Measurements from ENCODE around the gene LZTFL1.

LZTFL1 gene

GRCh38 chr3:45807681-45808540, 34.0 kb downstream of the LZTFL1 start:
- DNase-seq, result no peak

DNA sequence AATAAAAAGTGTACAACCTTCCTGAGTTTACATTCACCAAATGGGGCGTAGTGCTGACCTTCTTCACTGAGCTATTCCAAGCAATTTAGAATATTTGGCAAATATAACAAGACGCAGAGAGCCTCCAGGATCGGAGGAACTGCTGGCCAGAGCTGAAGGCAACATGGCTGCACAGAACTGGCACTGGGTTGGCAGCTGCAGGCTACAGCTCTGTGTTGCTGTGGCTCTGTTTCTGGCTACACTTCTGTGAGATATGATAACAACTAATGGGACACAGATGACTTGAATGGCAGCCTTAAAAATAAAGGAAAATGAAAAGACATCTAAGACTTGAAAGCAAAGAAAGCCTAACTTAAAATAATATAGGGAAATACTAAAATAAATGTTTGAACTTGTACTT, 34.8 kb downstream of the LZTFL1 start:
- DNase-seq, result no peak

DNA sequence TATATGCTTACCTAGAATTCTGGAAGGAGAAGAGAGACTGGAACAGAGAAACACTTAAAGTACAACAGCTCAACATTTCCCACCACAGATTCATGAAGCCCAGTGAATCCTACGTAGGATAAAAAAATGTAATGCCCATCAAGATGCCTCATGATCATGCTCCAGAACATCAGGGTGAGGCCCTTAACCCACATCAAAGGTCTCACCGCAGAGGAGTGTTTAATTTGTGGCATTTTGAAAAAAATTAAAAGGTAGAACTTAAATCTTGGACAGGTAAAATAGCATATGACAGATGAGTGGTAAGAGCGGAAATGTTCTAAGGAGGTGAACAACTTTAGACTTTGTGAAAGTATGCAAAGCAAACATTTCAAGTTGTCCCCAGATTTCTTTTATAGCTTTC, 35.8 kb downstream of the LZTFL1 start:
- no peak for DNase-seq

- no peak for DNase-seq
These were observed 38.5 kb downstream of the LZTFL1 start for GRCh38 chr3:45803252-45803935.

DNA sequence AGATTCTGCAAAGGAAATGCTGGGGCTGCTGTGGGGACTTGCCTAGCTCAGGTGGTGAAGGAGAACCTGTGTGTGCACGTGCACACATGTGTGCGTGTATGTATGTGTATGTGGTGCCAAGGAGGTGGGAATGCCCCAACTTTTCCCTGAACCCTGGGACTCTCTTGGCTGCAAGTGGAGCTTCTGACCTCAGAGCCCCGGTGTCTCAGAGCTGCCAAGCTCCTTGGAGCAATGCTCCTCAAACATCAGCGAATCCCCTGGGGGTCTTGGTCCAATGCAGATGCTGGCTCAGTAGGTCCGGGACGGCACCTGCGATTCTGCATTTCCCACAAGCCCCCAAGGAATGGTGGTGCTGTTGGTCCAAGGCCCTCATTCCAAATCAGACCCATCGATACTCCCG, 39.8 kb downstream of the LZTFL1 start:
- no peak for DNase-seq

- no peak for DNase-seq
These were observed 41.3 kb downstream of the LZTFL1 start for GRCh38 chr3:45800611-45801010.

DNA sequence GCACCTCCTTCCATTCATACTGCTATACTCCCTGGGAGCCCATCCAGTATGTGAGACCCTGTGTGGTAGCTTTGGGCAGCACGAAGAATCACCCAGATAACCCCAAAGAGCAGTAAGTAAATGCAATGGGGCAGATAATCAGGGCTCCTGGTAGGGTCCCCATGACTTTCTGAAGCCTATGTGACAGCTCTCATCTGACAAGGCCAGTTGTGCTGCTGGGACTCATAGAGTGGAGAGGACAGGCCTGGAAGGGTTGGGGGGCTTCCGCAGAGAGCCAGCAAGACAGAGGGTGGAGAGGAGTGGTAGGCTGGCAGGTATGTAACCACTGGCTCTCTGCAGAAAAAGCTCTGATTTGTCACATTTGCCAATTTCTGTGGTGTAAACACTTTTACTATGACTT, 42.3 kb downstream of the LZTFL1 start:
- no peak for DNase-seq

DNA sequence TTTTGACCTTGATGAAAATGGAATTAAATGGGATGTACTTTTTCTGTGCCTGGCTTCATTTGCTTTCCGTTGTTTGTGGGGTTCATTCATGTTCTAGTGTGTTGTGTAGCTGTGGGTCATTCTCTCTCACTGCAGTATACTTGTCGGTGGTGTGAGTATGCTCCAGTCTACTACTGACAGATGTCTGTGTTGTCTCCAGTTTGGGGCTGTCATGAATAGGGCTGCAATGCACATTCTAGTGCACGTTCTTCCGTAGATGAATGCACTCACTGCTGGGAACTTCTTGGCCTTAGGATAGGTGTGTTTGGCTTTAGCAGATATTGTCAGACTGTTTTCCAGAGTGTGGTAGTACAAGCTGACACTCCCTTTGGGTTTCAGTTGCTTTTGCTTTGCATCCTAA, 43.9 kb downstream of the LZTFL1 start:
- no peak for DNase-seq

DNA sequence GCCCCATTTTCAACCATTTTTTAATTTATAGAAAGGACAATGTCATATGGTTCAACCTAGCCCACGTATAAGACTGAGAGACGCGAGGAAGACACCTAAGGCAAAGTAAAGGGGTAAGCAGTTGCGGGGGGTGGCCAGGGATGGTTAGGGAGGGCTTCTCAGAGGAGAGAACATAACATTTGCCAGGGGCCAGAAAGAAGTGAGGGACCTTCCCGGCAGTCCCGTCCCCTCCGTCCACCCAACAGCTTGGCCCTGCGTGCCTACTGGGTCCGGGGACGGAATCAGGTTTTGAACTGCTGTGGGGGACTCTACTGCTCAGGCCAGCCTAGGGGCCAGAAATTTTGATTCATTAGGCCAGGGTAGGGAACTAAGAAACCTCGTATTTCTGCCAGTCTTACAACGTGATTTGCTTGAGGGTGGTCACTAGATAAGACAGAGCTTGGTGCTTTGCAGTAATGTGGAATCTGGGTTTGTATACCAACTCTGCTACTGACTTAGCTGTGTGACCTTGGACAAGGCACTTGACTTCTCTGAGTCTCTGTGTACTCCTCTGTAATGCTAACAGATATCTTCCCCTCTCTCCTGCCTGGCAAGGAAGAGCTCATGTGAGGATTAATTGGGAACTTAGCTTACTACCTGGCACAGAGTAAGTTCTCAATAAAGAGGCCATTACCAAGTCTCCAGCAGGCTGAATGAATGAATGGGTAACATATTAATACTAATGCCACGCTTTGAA, 44.8 kb downstream of the LZTFL1 start:
- DNase-seq, result no peak

DNA sequence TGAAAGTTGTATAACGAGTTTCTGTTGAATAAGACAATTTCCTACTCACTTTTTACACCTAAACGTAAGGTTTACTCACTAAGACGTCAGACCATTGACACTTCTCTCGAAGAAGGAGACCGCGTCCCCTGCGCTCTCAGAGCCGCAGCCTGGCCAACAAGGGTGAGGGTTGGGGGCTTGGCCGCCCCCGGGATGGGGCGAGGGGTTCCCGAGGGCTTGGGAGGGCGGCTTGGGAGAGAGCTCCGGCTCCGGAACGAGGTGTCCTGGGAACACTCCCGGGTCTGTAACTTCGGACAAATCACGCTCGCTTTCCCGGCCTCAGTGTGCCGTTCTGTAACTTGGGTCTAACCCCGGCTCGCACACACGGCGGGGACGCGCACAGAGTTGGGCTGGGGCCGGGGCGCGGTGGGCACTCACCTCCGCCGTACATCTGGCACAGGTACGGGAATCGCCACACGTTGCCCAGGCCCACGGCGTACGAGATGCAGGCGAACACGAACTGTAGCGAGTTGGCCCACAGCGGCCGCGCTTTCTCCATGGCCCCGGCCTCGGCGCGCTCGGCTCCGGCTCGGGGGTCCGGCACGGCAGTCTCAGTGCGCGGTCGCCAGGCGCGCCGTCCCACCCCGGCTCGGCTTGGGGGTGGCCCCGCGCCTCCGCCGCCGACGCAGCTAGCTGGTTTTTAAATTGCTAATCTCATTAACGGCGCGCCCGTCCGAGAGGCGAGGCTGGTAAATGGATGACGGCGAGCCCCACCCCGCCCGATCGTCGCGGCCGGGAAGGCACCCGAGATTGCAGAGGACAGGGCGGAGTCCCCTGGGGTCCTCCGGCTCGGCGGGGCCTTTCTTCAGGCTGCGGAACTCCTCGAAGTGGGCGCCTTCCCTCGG, 45.8 kb downstream of the LZTFL1 start, which contains the start of gene SLC6A20:
SLC6A20 (minus strand) TSS at position 655 of the 884 bp plus-strand sequence; CDS start at position 538, 117 bp downstream.
- no peak for DNase-seq

GRCh38 chr3:45795509-45795881, 46.4 kb downstream of the LZTFL1 start:
- no peak for DNase-seq

- DNase-seq, result no peak
These were observed 47.3 kb downstream of the LZTFL1 start for GRCh38 chr3:45794660-45795059.

DNA sequence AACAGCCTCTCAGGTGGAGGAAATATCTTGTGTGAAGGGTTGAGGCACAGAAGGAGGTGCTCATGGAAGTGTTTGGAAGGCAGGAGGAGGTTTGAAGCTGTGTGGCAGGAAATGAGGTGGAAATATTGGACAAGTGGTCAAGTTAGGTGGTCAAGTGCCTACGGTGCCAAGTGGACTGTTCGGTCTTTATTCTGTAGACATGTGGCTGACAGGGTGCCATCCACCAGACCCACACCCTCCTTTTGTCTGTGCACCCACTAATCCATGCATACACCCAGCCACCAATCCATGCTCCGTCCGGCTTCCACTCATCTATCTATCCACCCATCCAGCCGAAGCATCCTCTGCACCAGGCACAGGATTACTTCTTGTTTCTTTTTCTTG, 47.8 kb downstream of the LZTFL1 start:
- DNase-seq, result no peak

- DNase-seq, result no peak
These were observed 48.3 kb downstream of the LZTFL1 start for GRCh38 chr3:45793482-45794176.

DNA sequence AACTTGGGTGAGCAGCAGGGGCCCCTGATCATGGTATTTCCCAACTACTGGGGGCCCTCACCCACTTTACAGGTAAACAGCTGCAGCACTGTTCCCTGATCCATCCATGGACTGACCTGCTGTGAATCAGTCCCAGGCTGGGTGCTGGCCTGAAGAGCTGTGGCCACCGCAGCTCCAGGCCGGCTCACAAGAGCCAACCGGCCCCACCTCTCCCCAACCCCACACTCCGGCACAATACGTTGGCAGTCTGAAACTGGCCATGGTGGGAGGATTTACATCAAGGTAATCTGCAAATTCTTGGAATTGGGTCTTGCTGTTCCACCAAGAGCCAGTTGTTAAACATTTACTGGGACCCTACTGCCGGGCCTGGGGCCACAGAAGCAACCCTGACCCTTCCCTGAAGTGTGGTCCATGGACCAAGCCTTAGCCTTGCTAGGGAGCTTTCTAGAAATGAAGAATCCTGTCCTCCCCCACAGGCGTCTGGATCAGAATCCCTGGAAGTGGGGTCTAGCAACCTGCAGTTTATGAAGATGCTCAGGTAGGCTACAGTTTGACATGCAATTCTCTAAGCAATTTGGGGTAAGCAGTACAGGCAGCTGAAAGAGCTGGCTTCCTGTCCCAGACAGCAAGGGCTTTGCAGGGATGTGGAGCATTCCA, 49.3 kb downstream of the LZTFL1 start:
- no peak for DNase-seq

DNA sequence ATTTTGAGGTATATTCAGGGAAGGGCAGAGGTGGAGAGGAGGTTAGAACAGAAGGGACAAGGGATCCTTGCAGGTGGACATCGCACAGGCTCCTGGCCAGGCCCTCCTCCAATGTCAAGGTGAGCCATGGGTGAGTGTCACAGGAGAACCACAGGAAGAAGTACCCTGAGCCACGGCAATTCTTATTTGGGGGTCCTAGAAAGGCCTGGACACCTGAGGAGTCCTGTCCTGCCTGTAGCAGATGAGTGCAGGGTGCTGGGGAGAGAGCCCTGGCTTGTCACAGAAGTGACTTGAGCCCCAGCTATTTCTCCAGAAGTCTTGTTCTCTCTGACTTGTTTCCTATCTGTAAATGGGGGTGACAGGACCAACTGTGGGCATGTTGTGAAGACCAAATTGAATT, 49.9 kb downstream of the LZTFL1 start:
- no peak for DNase-seq

GRCh38 chr3:45790596-45790995, 51.3 kb downstream of the LZTFL1 start:
- no peak for DNase-seq

- DNase-seq, result no peak
These were observed 52.6 kb downstream of the LZTFL1 start for GRCh38 chr3:45789235-45789812.

DNA sequence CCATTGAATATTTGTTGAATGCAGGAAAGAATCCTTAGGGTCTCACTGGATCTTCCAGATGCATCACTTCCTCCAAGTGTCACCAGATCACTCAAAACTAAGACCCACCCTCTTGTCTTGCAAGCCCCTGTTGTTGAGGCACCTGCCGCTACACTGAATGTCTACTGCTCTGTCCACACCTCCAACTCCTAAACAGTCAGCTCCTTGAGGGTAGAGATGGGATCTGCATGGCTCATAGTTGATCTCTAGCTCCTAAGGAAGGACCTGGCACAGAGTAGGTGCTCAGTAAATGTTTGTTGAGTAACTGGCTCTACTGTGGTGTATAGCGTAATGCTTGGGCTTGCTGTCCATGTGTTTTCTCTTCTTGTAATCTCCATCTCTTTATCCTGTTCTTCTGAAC, 54.4 kb downstream of the LZTFL1 start:
- DNase-seq, result no peak

GRCh38 chr3:45786801-45787495, 55.0 kb downstream of the LZTFL1 start:
- DNase-seq, result no peak
